Limb (tissue), 2 donors: ENCODE data around the gene OPA1.
A peak's percentile ranks its signal among the peaks of the same experiment; 100 is the strongest.

ENCODE experiments used
- DNase-seq, 2 donors: peaks; one replicate each; pipeline ENCODE4 v3.0.0-alpha.2; 2016; ENCODE audit errors: extremely low spot score in 2 of 2

OPA1 gene

DNA sequence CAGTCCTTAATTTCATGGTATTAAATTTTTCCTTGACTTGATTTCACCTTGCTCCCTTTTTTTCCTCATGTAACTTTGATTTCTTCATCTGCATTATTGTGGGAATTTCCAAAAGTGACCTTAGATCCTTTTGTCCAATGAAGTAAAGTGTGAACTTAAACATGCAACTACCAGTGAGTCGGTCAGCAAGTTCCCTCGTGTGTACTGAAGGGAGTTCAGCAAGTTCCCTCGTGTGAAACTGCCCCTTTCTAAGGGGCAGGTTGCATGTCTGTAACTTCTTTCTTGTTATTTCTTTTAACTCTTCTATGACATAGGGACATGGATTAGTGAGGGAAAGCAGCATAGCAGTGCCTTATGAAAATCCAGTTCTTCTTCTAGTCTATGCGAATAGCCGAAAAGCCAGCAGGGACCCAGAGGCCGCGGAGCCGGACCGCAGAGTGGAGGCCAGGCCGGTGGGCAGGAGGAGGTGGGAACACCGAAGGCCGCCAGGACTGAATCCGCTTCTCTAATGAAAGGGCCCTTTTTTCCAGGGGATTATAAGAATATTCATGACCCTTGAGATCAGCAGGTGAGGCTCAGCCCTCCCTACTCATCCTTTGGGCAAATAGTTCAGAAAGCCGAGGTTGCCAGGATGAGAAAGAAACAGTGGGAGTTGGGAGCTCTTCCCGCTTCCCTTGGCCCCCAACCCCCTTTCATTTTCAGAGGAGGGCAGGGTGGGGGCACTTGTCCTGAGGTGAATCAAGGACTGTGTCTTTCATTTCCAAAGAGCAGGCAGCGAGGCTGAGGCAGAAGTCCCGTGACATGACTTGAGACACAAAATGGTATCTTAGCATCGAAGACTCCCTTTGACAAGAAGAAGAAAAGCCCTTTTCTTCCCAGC is 117.5 kb downstream of the OPA1 start:
- no peak for DNase-seq

DNA sequence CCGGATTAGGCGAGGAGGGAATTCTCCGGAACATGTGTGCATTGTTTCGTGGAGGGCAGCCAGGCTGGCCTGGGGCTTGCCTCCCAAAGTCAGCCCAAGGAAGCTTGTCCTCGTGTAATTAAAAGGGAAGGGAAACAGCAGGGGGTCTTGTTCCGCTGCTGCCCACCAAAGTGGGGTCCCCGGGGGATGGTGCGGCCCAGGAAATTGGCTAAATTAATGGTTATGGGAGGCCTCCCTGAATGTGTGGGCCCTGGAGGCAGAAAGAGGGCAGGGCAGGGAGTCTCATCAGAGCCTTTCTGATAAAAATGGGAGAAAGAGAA is 118.1 kb downstream of the OPA1 start:
- peak in 1 of 2 donors; percentile 42 for DNase-seq

DNA sequence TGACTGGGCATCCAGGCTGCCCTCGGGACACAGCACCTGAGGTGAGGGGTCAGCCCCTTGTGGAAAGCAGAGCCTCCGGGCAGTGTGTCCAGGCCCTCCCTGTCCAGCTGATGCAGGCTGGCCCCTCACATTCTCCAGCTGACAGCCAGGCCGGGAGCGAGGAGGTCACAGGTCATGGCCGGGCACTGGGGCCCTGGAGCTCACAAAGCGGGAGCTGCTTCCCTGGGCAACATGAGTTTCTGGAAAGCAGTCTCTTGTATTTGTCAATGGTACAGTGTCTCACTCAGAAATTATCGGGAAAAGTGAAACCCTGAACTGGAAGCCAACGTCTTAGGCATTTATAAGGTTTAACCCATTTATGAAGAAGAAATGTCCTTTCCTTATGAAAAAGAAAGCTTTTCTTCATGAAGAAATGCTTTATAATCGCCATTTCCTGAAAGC is 118.5 kb downstream of the OPA1 start:
- no peak for DNase-seq

DNA sequence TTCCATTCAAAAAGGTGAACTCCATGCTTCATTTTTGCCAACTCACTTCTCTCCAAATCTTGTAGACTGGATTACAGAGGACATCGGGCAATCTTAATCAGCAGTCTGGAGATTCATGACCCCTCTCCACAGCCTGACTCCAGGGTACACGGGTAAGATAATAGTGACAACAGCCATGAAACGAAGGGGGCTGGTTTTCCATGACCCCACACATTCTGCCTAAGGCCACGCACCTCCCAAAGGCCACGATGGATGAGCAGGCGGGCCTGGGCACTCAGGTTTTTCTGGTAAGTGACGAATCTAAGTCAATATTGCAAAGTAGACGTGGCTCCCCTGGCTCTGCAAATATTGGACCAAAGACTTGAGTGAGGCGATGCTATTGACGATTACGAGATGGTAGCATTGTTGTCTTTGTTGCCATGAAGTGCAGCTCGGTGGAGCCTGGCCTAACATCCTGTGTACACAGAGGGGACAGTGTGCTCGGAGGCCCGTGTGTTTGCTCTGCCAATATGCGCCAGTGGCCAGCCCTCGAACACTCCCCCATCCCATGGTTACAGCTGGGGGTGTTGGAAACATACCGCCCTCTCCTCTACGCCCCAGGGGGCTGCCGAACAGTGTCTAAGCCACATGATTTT is 119.1 kb downstream of the OPA1 start:
- DNase-seq = no peak

DNA sequence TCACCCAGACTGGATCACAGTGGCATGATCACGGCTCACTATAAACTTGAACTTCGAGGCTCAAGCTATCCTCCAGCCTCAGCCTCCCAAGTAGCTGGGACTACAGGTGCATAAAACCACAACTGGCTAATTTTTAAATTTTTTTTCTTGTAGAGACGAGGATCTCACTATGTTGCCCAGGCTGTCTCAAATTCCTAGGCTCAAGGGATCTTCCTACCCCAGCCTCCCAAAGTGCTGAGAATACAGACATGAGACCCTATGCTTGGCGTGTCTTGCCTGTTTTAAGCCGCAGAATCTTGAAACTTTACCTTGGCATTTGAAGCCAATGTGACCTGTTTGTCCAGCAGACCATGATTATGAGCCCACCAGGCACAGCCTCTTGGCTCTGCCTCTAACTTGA is 119.9 kb downstream of the OPA1 start:
- no peak for DNase-seq

DNA sequence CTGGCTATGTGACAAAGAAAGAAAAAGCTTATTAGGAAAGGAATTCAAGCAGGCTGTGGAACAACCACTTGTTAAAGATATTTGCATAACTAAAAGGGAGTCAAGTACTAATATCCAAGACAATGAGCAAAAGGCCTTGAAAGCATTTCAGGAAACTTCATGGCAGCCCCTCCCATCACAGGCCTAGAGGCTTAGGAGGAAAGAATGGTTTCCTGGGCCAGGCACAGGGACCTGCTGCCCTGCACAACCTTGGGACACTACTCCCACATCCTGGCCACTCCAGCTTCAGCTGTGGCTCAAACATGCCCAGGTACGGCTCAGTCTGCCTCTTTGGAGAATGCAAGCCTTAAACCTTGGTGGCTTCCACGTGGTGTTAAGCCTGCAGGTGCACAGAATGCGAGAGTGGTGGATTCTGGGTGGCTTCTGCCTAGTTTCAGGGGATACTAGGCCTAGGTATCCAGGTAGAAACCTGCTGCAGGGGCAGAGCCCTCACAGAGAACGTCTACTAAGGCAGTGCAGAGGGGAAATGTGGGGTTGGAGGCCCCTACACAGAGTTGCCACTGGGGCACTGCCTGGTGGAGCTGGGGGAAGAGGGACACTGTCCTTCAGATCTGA is 121.6 kb downstream of the OPA1 start:
- no peak for DNase-seq

DNA sequence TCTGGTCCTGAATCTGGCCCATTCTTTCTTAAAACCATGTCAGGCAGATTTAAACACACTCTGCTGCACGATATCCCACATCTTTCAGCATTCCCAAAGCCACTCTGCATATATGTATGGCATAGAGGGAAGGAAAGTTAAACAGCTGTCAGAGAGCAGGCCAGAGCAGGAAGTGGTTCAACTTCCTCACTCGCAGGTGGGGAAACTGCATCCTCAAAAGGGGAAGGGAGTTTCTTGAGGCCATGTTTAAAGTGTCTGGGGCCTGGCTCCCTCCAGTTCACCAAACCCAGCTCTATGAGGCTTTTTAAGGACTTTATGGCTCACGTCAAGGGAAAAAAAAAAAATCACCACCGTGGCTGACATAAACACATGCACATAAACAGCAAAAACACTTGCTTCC is 123.1 kb downstream of the OPA1 start:
- no peak for DNase-seq

DNA sequence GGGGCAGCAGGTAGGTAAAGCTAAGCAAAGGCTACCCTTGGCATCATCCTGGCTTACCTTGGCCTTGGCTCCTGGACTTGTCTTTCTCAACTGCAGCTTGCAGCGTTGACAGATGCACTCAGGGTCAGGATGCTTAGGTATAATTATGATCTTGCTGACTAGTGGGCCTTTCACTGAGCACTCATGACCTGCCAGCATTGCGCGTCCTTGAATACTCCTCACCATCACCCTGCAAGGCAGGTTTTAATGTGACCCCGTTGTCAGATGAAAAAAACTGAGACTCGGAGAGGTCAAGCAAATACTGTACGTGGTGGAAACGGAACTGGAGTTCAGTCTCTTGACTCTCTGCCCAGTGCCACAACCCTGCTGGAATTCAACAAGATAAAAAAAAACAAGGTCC is 126.7 kb downstream of the OPA1 start:
- DNase-seq = no peak

DNA sequence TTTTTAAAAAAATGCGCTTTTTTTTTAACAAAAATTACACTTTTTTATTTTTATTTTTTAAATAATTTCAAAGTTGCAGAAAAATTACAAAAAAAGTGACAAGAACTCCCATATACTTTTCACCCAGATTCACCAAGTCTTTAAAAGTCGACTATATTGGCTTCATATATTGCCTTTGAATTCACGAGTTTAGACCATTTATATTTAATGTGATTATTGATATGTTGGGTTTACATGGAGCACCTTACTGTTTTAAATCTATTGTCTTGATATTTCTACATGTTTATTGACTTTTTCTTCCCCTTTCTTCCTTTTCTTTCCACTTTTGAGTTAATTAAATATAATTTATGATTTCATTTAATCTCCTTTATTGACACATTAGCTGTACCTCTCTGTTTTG is 127.2 kb downstream of the OPA1 start:
- no peak for DNase-seq

DNA sequence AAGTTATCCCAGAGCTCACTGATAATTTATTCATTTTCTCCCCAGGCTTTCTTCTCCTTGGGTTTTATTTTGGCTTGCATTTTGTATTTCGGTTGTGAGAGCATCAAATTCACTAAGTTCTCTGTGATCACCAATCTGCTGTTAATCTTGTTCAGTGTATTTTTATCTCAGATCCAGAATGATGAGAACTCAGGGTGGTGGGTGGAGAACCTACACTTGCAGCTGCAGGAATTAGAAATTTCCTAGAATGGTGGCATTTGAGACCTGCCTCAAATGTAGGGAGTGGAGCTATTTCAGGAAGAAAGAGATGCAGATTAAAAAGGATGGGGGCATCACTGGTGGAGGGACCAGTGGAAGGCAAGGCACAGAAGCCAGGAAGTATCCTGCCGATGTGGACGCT is 129.6 kb downstream of the OPA1 start:
- DNase-seq = no peak

DNA sequence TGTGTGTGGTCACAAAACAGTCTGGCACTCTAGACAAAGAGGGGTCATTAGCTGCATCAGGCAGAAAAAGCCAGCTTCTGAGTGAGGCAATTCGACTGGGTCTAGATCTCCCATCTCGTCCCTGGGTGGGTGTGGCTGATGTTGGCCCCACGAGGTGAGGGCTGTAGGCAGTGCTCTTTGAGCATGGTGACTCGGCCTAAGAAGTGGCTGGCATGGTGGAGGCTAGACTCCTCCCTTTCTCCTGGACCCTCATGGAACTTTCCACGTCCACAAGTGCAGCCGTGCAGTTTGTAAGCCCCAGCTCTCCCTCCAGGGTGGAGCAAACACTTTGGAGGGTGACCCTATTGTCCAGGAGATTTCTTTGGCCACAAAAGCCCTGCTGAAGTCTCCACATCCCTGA is 134.1 kb downstream of the OPA1 start:
- DNase-seq = no peak

DNA sequence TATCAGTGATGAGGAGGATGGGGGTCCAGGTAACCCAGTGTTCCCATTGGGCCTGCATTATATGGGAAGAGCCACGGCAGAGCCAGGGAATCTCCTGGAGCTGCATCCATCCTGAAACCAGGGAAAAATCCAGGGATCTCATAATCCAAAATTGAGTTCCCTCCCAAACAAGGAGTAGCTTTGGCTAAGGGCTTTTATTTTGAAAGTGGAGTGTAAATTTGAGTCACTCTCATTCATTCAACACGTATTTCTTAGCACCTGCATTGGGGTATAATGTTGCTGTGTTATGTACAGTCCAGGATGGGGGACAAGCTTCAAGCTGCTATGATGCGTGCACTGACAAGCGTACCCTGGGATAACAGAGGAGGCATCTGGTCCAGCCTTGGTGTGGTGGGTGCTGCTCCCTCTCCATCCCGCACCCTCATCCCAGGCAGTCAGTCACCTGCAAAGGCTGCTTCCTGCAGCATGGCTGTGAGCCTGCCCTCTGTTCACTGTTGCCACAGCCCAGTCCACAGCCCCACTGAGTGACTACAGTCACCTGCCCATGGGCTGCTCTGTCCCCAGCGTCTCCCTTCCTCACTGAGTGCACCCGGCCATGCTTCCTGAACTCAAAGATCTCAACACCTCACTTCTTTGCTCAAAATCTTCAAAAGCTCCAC is 135.6 kb downstream of the OPA1 start:
- no peak for DNase-seq

DNA sequence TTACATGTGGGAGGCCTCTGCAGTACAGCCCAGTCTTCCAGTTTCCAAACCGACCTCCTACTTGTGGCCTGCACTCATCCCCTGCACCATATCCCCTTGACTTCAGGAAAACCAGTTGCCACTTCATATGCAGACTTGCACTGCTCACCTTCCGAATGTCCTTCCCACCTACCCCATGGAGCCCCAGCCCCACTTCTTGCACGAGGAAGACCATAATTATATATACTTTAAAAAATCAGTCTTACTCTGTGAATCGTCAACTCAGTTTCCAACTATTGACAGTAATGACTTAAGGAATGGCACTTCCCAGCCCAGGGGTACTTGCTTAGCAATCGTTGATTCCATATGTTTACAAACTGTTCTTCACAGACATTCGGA is 136.1 kb downstream of the OPA1 start:
- DNase-seq = no peak

DNA sequence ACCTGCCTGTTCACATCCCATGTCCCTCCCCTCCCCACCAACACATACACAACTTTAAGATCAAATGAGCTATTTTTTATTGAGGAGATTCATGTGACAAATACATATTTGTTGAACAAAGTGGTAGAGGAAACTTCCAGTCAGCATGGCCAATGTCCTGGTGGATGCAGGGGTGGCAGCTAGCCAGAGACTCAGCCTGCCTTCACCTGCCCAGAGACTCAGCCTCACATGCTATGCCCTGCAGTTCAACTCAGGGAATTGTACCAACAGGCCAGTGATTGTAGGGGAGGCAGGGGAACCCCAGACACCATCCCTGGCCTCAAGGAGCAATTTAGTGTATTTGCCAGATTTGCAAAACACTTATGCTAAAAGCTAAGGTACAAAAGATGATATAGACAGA is 136.6 kb downstream of the OPA1 start:
- DNase-seq = no peak

DNA sequence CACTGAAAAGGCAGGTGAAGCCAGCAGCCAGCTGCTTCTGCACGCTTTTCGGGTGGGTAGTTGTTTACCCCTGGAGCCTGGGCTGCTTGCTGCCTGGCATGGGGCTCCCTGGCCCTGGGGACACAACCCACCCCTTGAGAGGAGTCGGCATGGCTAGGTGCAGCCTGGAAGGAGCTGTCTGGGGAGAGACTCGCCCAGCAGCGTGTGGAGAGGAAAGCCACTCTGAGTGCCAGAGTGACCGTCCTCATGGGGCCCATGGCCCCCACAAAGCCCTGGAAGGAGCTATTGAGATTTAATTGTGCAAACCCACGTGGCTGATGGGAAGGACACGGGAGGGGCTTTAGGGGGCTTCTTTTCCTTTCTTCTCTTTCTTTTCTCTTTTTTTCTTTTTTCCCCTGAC is 137.5 kb downstream of the OPA1 start:
- DNase-seq = no peak

DNA sequence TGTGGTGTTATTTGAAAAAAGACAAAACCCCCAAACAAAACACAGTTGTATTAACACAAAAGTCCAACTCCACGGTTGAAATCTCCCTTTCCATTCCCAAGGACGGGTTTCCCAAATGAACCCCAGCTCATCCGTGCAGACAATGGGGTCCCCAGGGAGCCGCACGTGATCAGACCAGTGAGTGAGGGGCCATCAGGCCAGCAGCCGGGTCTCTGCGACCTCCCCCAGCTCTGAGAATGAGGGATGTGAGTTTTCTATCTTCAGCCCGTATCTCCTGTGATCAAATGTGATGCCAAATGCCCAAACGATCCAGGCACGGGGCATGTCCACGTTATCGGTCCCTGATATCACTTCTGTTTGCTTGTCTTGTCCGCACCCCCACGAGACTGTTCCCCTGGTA is 138.0 kb downstream of the OPA1 start:
- no peak for DNase-seq

DNA sequence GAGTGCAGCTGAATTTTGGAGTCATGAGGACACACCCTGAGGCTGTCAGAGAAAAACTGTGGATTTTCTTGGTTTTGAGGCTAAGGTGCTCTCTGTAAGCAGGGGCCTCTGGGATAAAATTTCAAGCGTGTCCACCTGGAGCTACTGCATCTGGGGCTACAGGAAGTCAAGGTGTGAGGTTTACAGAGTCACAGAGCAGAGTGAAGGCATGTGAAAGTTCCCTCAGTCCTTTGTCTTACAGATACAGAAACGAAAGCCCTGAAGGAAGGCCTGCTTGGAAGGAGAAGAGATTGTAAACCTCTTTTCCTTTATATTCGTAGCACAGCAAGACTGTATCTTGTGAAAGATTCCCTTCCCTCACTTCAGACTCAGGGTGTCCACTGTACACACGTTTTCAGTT is 138.6 kb downstream of the OPA1 start:
- no peak for DNase-seq

DNA sequence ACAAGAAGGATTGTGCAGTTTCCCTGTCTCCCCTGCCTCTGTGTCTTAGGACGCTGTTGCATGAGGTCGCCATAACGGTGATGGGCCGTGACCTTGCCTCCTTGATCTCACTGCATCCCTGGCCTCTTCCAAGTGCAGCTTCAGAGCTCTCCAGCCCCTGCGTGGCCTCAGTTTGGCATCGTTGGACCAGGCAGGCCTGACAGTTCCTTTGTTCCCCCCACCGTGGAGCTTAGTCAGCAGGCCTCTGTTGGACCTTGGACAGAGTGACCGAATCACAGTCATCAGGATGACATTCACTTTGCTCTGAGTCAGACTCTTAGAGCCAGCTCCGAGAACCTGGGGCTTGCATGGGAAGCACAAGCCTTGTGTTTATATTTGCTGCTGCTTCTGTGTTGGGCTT is 139.4 kb downstream of the OPA1 start:
- no peak for DNase-seq

DNA sequence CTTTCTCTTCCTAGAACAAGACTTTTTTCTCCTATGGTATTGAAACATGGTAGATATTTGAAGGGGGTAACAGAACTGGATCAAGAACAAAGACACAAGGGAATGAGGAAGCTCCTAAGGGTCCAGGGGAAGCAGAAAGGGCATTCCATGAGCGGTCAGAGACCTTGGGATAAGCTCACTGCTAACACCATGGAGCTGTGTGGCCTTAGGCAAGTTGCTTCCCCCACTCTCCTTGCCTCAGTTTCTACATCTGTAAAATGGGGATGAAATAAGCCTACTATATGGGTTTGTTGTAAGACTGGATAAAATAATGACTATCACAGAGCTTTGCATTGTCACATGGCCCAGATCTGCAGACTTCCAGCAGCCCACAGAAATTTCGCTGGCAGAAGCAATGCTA is 139.8 kb downstream of the OPA1 start:
- DNase-seq = no peak

DNA sequence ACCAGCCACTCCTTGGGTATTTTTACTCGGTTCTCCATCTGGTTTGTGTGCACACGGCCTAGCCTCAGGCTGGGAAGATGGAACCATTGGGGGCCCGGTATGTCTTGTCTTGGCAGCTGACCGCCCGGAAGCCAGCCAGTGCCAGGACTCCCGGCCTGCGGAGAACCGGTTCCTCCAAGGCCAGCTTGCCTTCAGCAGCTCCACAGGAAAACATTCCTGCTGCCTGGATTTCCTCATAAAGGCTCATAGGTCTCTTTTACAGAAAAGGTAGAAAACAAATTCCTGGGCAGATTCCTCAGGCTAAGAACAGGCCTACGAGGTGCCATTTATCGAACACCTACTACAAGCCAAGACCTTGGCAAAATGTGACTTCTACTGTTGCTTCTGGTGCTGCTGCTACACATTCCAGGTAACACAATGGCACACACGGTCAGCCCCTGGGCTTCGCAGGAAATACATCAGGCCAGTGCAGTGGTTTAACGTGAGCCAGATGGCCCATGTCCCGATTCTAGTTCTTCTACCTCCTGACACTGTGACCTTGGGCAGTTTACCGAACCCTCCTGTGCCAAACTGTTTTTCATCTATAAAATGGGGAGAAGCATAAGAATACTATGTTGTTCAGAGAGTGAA is 141.8 kb downstream of the OPA1 start:
- DNase-seq = no peak

DNA sequence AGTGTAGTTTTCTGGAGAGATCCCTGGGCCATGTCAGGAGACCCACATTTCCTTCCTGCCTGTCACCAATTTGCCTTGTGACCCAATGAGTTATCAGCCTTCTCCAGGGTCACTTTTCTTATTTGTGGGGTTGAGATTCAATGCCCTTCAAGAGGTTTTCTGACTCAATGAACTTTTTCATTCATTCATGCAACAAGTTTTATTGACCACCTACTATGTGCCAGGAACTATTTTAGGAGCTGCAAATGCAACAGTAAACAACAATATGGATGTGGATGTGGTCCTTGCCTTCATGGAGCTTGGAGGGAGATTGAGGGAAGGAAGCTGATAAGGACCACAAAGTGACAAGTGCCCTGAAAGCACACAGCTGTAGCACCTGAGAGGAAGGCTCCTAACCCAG is 142.8 kb downstream of the OPA1 start:
- DNase-seq = no peak

DNA sequence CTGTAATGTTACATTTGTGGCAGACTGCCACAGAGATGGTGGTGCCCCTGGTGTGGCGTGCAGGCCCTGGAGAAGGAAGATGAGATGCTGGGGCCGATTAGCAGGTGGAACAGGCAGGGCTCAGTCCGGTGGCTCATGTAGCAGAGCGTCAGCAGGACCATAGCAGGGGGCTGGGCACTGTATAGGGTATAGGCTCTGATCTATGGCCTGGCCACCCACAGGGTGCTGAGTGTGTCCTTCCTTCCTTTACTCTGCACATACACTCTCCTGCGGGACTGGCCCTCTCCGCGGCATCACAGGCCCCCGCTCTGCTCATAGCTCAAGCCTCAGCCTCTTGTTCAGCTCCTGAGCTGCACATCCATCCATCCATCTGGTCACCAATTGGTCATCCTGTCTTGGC is 143.6 kb downstream of the OPA1 start:
- no peak for DNase-seq
